ENCODE data around the gene PDZD2. TPM values are rescaled to one million over a fixed set of nuclear protein-coding genes. Genes with fewer than 3 reads are reported as not detected.

Gene PDZD2
- total RNA-seq, 1 experiment from 2014 or later = not detected

DNA sequence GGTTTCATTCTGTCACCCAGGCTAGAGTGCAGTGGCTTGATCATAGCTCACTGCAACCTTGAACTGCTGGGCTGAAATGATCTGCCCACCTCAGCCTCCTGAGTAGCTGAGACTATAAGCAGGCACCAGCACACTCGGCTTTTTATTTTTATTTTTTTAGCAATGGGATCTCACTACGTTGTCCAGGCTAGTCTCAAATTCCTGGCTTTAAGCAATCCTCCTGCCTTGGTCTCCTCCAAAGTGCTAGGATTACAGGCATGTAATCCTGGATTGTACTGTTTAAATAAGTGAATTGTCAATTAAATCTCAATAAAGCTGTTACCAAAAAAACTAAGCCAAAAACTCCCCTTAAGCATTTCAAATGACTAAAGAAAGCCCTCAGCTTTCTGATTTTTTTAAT is 516.3 kb downstream of the PDZD2 start:
- no peaks in the 10 kb centered on the region for H3K4me1 ChIP-seq (replicated peaks; ENCODE audit: insufficient read depth)
- H3K27ac ChIP-seq = no peak overlapping the region
- no peak overlapping the region for H2AFZ ChIP-seq
- CTCF ChIA-PET = interaction anchor here (0.7 kb wide), 1 partner anchor 279 kb away, joined by 6 read pairs; no protein-coding TSS in a partner anchor
- no TSS peak for BruUV-seq (replicated peaks)
- peaks cover 6% of the 10 kb centered on the region; the same call in 1 of the 2 replicates for H3F3A ChIP-seq (ENCODE audit: insufficient read depth, low read depth)
- DNase-seq = no peak
- POLR2A ChIA-PET (ENCODE audit: unreplicated experiment) = interaction anchor here (0.6 kb wide), 1 partner anchor 195 kb away, joined by 4 read pairs; no protein-coding TSS in a partner anchor
- no peak overlapping the region for H3K4me3 ChIP-seq
- H3K27me3 ChIP-seq (ENCODE audit: insufficient read depth, low read depth) = no peaks in the 10 kb centered on the region
- no peak overlapping the region for H3K4me2 ChIP-seq
- peaks cover 97% of the 10 kb centered on the region for H3K79me2 ChIP-seq (ENCODE audit: low read depth)
- peaks cover under 1% of the 10 kb centered on the region; the same call in 1 of the 2 replicates for H3K36me3 ChIP-seq (ENCODE audit: low read depth)
- H4K20me1 ChIP-seq (ENCODE audit: insufficient read depth) = peaks cover 93% of the 10 kb centered on the region
- intact Hi-C loops (cut with micrococcal nuclease; ENCODE audit: unreplicated experiment) = no loop called here
- H3K9me2 ChIP-seq (ENCODE audit: insufficient read depth) = no peaks in the 10 kb centered on the region
- TF ChIP-seq, protein P1, sequence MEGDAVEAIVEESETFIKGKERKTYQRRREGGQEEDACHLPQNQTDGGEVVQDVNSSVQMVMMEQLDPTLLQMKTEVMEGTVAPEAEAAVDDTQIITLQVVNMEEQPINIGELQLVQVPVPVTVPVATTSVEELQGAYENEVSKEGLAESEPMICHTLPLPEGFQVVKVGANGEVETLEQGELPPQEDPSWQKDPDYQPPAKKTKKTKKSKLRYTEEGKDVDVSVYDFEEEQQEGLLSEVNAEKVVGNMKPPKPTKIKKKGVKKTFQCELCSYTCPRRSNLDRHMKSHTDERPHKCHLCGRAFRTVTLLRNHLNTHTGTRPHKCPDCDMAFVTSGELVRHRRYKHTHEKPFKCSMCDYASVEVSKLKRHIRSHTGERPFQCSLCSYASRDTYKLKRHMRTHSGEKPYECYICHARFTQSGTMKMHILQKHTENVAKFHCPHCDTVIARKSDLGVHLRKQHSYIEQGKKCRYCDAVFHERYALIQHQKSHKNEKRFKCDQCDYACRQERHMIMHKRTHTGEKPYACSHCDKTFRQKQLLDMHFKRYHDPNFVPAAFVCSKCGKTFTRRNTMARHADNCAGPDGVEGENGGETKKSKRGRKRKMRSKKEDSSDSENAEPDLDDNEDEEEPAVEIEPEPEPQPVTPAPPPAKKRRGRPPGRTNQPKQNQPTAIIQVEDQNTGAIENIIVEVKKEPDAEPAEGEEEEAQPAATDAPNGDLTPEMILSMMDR (conservative IDR thresholded peaks at IDR 0.05) = no peak
- no peak for TF ChIP-seq EZH2 (IDR thresholded peaks at IDR 0.05; ENCODE audit: low read depth)
- H3K9me3 ChIP-seq (ENCODE audit: insufficient read depth, low read depth) = no peaks in the 10 kb centered on the region

- H3K9me3 ChIP-seq (ENCODE audit: insufficient read depth, low read depth) = no peaks in the 10 kb centered on the region
- H2AFZ ChIP-seq = no peak overlapping the region
- ChIA-PET CTCF (no interaction called here), POLR2A (ENCODE audit: unreplicated experiment) (no interaction called here)
- peaks cover 97% of the 10 kb centered on the region for H3K79me2 ChIP-seq (ENCODE audit: low read depth)
- H3K27ac ChIP-seq = no peak overlapping the region
- TF ChIP-seq EZH2 (IDR thresholded peaks at IDR 0.05; ENCODE audit: low read depth) = no peak
- TF ChIP-seq, protein P1 (conservative IDR thresholded peaks at IDR 0.05) = no peak
- H3F3A ChIP-seq (ENCODE audit: insufficient read depth, low read depth) = peaks cover 6% of the 10 kb centered on the region; the same call in 1 of the 2 replicates
- BruUV-seq (replicated peaks) = no TSS peak
- H3K27me3 ChIP-seq (ENCODE audit: insufficient read depth, low read depth) = no peaks in the 10 kb centered on the region
- no peak overlapping the region for H3K4me3 ChIP-seq
- H4K20me1 ChIP-seq (ENCODE audit: insufficient read depth) = peaks cover 92% of the 10 kb centered on the region
- no peak overlapping the region for H3K4me2 ChIP-seq
- H3K4me1 ChIP-seq (replicated peaks; ENCODE audit: insufficient read depth) = no peaks in the 10 kb centered on the region
- intact Hi-C loops (cut with micrococcal nuclease; ENCODE audit: unreplicated experiment) = no loop called here
- peaks cover 3% of the 10 kb centered on the region for H3K36me3 ChIP-seq (ENCODE audit: low read depth)
- no peaks in the 10 kb centered on the region for H3K9me2 ChIP-seq (ENCODE audit: insufficient read depth)
- no peak for DNase-seq
Measured at GRCh38 chr5:32156635-32157034, 517.7 kb downstream of the PDZD2 start.

GRCh38 chr5:32157078-32157477 is 518.1 kb downstream of the PDZD2 start:
- Histone ChIP-seq H3K4me1 (replicated peaks; ENCODE audit: insufficient read depth) (no peaks in the 10 kb centered on the region), H3K4me2 (no peak overlapping the region), H3K27ac (no peak overlapping the region), H3K9me2 (ENCODE audit: insufficient read depth) (no peaks in the 10 kb centered on the region), H3K9me3 (ENCODE audit: insufficient read depth, low read depth) (no peaks in the 10 kb centered on the region), H3K36me3 (ENCODE audit: low read depth) (peaks cover 3% of the 10 kb centered on the region), H2AFZ (no peak overlapping the region), H3K27me3 (ENCODE audit: insufficient read depth, low read depth) (no peaks in the 10 kb centered on the region), H3F3A (ENCODE audit: insufficient read depth, low read depth) (peaks cover 6% of the 10 kb centered on the region; the same call in 1 of the 2 replicates), H3K4me3 (no peak overlapping the region), H4K20me1 (ENCODE audit: insufficient read depth) (peaks cover 89% of the 10 kb centered on the region), H3K79me2 (ENCODE audit: low read depth) (peaks cover 96% of the 10 kb centered on the region)
- intact Hi-C loops (cut with micrococcal nuclease; ENCODE audit: unreplicated experiment) = no loop called here
- DNase-seq = no peak
- BruUV-seq (replicated peaks) = no TSS peak
- TF ChIP-seq, protein P1 (conservative IDR thresholded peaks at IDR 0.05) = no peak
- ChIA-PET CTCF (no interaction called here), POLR2A (ENCODE audit: unreplicated experiment) (no interaction called here)

All from PC-9 (cell line).